A673 (cell line): ENCODE results near the gene CCDC30. TPM values are rescaled to one million over a fixed set of nuclear protein-coding genes. Genes with fewer than 3 reads are reported as not detected.

ENCODE experiments used
- BruUV-seq: library from RNA; stranded (reverse); fragments of 400-500 nt; replicated peaks from 2 replicates; lab custom pipeline; 2021; lab: Mats Ljungman, UMichigan
- CTCF ChIA-PET: fragments of 300-600 bp; sonication (Branson Sonifier 250); formaldehyde crosslinking; loops from one replicate; lab custom pipeline; 2022; ENCODE audit warnings: antibody characterized with exemption; lab: Charles Lee
- POLR2A ChIA-PET: fragments of 300-600 bp; sonication (Branson Sonifier 250); formaldehyde crosslinking; loops from one replicate; lab custom pipeline; 2022; ENCODE audit warnings: antibody characterized with exemption; ENCODE audit not compliant: low non-redundant PET; lab: Charles Lee
- DNase-seq: peaks from one replicate; pipeline ENCODE4 v3.0.0-alpha.2; 2015; ENCODE audit warnings: low spot score
- H3K27ac ChIP-seq: fragments of 200-600 bp; sonication (generic); 2 replicates; pipeline ENCODE4 v1.5.1; 2016; ENCODE audit warnings: mixed run types, low read depth, mild to moderate bottlenecking, mixed read lengths, antibody characterized with exemption, low read length; ENCODE audit not compliant: poor library complexity, severe bottlenecking
- H3K27me3 ChIP-seq: fragments of 200-600 bp; sonication (generic); replicated peaks from 2 replicates; pipeline ENCODE4 v1.6.1; 2017; ENCODE audit warnings: mixed run types, low read depth, mild to moderate bottlenecking, mixed read lengths, antibody characterized with exemption, low read length; ENCODE audit not compliant: insufficient read depth, poor library complexity
- H3K36me3 ChIP-seq: fragments of 200-600 bp; sonication (generic); 2 replicates; pipeline ENCODE4 v1.6.1; 2016; ENCODE audit warnings: mixed run types, mild to moderate bottlenecking, mixed read lengths, antibody characterized with exemption, low read length; ENCODE audit not compliant: insufficient read depth, poor library complexity, severe bottlenecking
- H3K4me1 ChIP-seq: fragments of 200-600 bp; sonication (generic); 2 replicates; pipeline ENCODE4 v1.6.1; 2017; ENCODE audit warnings: mixed run types, mild to moderate bottlenecking, mixed read lengths, antibody characterized with exemption, low read length; ENCODE audit not compliant: insufficient read depth, poor library complexity, severe bottlenecking
- H3K4me3 ChIP-seq: fragments of 200-600 bp; sonication (generic); 2 replicates; pipeline ENCODE4 v1.5.1; 2016; ENCODE audit warnings: low read depth, mixed run types, mild to moderate bottlenecking, mixed read lengths, low read length; ENCODE audit not compliant: poor library complexity, severe bottlenecking
- H3K9me3 ChIP-seq: fragments of 200-600 bp; sonication (generic); 2 replicates; pipeline ENCODE4 v1.6.1; 2016; ENCODE audit warnings: mixed run types, low read depth, mild to moderate bottlenecking, mixed read lengths, antibody characterized with exemption, low read length; ENCODE audit not compliant: poor library complexity, severe bottlenecking
- EZH2 ChIP-seq: fragments of 200-600 bp; sonication (generic); IDR thresholded peaks from 2 replicates; pipeline ENCODE4 v1.6.1; 2017; ENCODE audit warnings: borderline replicate concordance, low read depth, mild to moderate bottlenecking, mixed read lengths, antibody characterized with exemption, low read length; ENCODE audit not compliant: poor library complexity, severe bottlenecking
- intact Hi-C: fragments of 100-400 bp; cut with micrococcal nuclease; formaldehyde crosslinking; loops from one replicate; pipeline ENCODE4 v1.10.0; 2022; ENCODE audit not compliant: unreplicated experiment
- total RNA-seq: library from RNA; stranded (reverse); gene quantifications from 2 replicates; pipeline ENCODE4 v1.2.3, GENCODE V29; 2021
- TF ChIP-seq, protein P1 (sequence below): fragments of 300-800, 200-600 bp; sonication (generic); conservative IDR thresholded peaks from 2 replicates; pipeline ENCODE4 v1.5.1; 2017; ENCODE audit warnings: low read depth, mild to moderate bottlenecking, antibody characterized with exemption, low read length, moderate library complexity, mixed read lengths

The CCDC30 gene
- total RNA-seq, 1 experiment from 2014 or later, result 4.8 TPM

DNA sequence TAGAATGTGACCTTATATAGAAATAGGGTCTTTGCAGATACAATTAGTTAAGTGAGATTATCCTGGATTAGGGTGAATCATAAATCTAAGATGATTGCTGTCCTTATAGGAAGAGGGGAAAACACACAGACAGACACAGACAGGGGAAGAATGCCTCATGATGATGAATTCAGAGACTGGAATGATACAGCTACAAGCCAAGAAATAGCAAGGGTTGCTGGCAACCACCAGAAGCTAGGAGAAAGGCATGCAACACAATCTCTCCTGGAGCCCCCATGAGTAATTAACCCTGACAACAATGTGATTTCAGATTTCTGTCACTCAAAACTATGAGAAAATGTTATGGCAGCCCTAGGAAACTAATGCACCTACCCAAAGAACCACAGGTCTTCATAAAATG, 176.0 kb downstream of the CCDC30 start:
- Histone ChIP-seq H3K27me3 (no peaks in the 10 kb centered on the region), H3K27ac (no peak overlapping the region), H3K9me3 (no peaks in the 10 kb centered on the region), H3K4me3 (no peak overlapping the region), H3K36me3 (no peaks in the 10 kb centered on the region), H3K4me1 (no peaks in the 10 kb centered on the region)
- DNase-seq, result no peak
- POLR2A ChIA-PET, result no interaction called here
- TF ChIP-seq, protein P1, sequence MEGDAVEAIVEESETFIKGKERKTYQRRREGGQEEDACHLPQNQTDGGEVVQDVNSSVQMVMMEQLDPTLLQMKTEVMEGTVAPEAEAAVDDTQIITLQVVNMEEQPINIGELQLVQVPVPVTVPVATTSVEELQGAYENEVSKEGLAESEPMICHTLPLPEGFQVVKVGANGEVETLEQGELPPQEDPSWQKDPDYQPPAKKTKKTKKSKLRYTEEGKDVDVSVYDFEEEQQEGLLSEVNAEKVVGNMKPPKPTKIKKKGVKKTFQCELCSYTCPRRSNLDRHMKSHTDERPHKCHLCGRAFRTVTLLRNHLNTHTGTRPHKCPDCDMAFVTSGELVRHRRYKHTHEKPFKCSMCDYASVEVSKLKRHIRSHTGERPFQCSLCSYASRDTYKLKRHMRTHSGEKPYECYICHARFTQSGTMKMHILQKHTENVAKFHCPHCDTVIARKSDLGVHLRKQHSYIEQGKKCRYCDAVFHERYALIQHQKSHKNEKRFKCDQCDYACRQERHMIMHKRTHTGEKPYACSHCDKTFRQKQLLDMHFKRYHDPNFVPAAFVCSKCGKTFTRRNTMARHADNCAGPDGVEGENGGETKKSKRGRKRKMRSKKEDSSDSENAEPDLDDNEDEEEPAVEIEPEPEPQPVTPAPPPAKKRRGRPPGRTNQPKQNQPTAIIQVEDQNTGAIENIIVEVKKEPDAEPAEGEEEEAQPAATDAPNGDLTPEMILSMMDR, result no peak
- TF ChIP-seq EZH2, result no peak
- intact Hi-C loops, result no loop called here
- CTCF ChIA-PET, result no interaction called here
- BruUV-seq, result no TSS peak

DNA sequence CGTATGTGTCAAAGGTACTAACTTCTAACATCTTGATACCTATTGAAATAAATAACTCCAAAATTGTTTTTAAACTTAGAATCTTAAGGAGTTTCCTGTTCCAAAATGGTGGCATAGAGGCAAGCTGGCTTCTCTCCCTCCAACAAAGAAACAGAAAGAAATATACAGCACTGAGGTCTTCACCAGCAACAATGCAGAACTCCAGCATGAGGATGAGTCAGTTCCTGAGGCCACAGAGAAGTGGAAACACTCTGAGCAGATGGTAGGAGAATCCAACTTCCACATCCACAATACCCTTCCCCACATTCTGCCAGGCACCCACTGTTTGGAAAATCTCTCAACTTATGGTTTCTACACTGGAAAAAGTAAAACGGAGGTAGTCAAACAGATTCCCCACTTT, 183.0 kb downstream of the CCDC30 start:
- Histone ChIP-seq H3K4me3 (no peak overlapping the region), H3K4me1 (no peaks in the 10 kb centered on the region), H3K27me3 (no peaks in the 10 kb centered on the region), H3K27ac (no peak overlapping the region), H3K36me3 (no peaks in the 10 kb centered on the region), H3K9me3 (no peaks in the 10 kb centered on the region)
- intact Hi-C loops, result no loop called here
- POLR2A ChIA-PET, result no interaction called here
- no TSS peak for BruUV-seq
- no peak for DNase-seq
- CTCF ChIA-PET, result no interaction called here
- no peak for TF ChIP-seq EZH2
- TF ChIP-seq, protein P1, result no peak

DNA sequence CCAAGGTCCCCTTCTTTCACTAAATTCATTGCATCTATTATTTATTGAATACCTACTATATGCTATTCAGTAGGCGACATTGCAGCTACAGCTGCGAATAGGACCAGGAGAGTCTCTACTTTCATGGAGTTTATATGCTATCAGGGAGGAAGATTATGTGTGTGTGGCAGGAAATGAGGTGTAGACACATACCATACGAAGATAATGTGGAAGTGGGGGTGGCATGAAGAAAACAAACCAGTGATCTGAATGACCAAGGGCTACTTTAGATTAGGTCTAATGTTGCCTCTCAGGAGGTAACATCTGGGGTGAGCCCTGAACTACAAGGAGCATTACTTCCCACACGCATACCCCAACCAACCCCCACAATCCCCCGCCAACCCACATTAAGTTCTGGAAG, 194.1 kb downstream of the CCDC30 start:
- peaks cover 13% of the 10 kb centered on the region for H3K4me1 ChIP-seq
- peaks cover 5% of the 10 kb centered on the region for H3K27me3 ChIP-seq
- no peaks in the 10 kb centered on the region for H3K9me3 ChIP-seq
- peaks cover 27% of the 10 kb centered on the region for H3K36me3 ChIP-seq
- POLR2A ChIA-PET, result no interaction called here
- no peak for TF ChIP-seq EZH2
- TF ChIP-seq, protein P1, result no peak
- DNase-seq, result no peak
- H3K4me3 ChIP-seq, result no peak overlapping the region
- intact Hi-C loops, result loop anchor here (10.0 kb wide), 1 partner anchor 322 kb away; the partner anchor contains the start of gene FOXJ3
- no peak overlapping the region for H3K27ac ChIP-seq
- CTCF ChIA-PET, result no interaction called here
- BruUV-seq, result no TSS peak
